ENCODE measurements around the gene SPRY4. TPM values are rescaled to one million over a fixed set of nuclear protein-coding genes. Genes with fewer than 3 reads are reported as not detected.

Gene SPRY4
- total and polyA plus RNA-seq, 2 of the 13 experiments (the other 11 are each of a cell fraction or from before 2014, with no cell fraction given) = 8.9 to 17.8 TPM

DNA sequence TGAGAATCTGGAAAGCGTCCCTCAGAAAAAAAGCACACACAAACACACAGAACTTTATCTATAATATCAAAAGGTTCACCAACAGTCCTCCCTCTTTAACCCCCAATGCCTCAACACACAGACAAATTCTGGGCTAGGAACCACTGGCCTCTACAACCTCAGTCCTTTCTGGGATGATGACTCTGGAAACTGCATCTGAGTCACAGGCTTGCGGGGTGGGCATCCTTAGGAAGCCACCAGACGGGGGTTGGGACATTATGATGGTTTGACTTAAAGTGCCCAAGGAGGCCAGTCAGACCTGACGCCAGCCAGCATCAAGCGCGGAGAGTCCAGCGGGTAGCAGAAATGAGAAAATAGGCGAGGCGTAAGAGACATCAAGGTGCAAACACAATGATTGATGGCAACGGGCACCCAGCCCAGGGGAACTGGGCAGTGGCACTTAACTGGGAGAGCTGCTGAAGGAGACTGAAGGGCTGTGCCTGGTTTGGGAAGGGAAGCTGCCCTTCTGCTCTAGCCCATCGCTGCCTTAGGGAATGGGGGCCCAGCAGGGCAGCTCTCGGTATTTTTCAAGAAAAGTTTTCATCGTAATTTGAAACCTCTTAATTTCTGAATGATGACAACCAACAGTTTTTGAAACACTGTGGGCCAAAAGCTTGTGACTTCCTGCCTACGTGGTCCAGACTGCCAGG lies 20.7 kb downstream of the SPRY4 start:
- Histone ChIP-seq H4K20me1 (ENCODE audit: insufficient read depth, low read length) (no peaks in the 10 kb centered on the region), H3K27me3 (ENCODE audit: control insufficient read depth in 1 of 2, insufficient read depth in 2 of 2, low read length in 2 of 2) (no peaks in the 10 kb centered on the region), H3K9ac (ENCODE audit: insufficient read depth, low read depth, low read length) (no peak overlapping the region), H3K4me2 (ENCODE audit: low read depth, low read length) (no peak overlapping the region), H3K79me2 (ENCODE audit: insufficient read depth, low read length) (no peaks in the 10 kb centered on the region), H3K9me3 (ENCODE audit: low read length) (no peaks in the 10 kb centered on the region), H3K27ac (ENCODE audit: extremely low read length, insufficient read depth, low read length) (no peak overlapping the region), H3K4me1 (ENCODE audit: insufficient read depth, low read length) (peaks cover 33% of the 10 kb centered on the region), H2AFZ (ENCODE audit: low read length) (no peak overlapping the region), H3K4me3 (replicated peaks in 1 of 3; ENCODE audit: insufficient read depth in 1 of 3, low read depth in 2 of 3, low read length in 3 of 3) (no peak overlapping the region), H3K36me3 (replicated peaks in 1 of 2; ENCODE audit: control insufficient read depth in 1 of 2, insufficient read depth in 2 of 2, low read length in 2 of 2) (peaks cover 0 to 4% of the 10 kb centered on the region in 2 experiments; a peak in 4 of 5 replicates)
- FAIRE-seq (no peak), ATAC-seq (no peak), DNase-seq (ENCODE audit: low spot score) (no peak)
- ChIA-PET POLR2A (no interaction called here), CTCF (ENCODE audit: low intra/inter-chr PET ratio, low total read pairs) (no interaction called here)
- intact Hi-C loops (cut with micrococcal nuclease; ENCODE audit: unreplicated experiment) = no loop called here
- no peak for TF ChIP-seq WIZ (CRISPR knock-in tag; IDR thresholded peaks at IDR 0.05)
- peak; percentile 19 for TF ChIP-seq RBM22 (optimal IDR thresholded peaks at IDR 0.05; ENCODE audit: low read length)
- in situ Hi-C loops (cut with HindIII; ENCODE audit: extremely low pct_ligation_motif_present, low pct_unique_long_range_greater_than_20kb) = loop anchor here (25.0 kb wide), 1 partner anchor 142 kb away; no protein-coding TSS in a partner anchor
- WGBS (ENCODE audit: low lambda C conversion rate) = 95% methylated on average over 13 of the region's 14 CpGs
- no TSS peak for BruUV-seq (replicated peaks)

DNA sequence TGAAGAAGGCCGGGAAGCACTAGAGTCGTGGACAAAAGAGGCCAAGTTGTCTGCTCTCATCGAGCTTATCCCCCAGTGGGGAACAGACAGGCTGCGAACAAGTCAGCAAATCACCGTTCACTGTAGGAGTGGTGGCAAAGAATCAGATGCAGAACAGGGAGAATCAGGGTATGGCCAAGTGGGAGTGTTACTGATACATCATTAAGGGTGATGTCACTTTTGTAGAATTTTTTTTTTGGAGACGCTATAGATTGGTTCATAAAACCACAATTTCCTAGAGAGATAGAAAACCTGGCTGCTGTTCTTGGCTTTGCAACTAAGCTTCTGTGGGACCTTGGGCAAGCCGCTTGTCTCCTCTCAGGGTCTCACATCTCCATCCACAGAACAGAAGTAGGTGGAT lies 21.3 kb downstream of the SPRY4 start:
- Histone ChIP-seq H3K4me3 (replicated peaks in 1 of 3; ENCODE audit: insufficient read depth in 1 of 3, low read depth in 2 of 3, low read length in 3 of 3) (no peak overlapping the region), H4K20me1 (ENCODE audit: insufficient read depth, low read length) (no peaks in the 10 kb centered on the region), H3K27ac (ENCODE audit: extremely low read length, insufficient read depth, low read length) (no peak overlapping the region), H3K4me2 (ENCODE audit: low read depth, low read length) (no peak overlapping the region), H3K27me3 (ENCODE audit: control insufficient read depth in 1 of 2, insufficient read depth in 2 of 2, low read length in 2 of 2) (no peaks in the 10 kb centered on the region), H3K4me1 (ENCODE audit: insufficient read depth, low read length) (peaks cover 33% of the 10 kb centered on the region), H3K79me2 (ENCODE audit: insufficient read depth, low read length) (no peaks in the 10 kb centered on the region), H3K9ac (ENCODE audit: insufficient read depth, low read depth, low read length) (no peak overlapping the region), H3K9me3 (ENCODE audit: low read length) (no peaks in the 10 kb centered on the region), H2AFZ (ENCODE audit: low read length) (no peak overlapping the region), H3K36me3 (replicated peaks in 1 of 2; ENCODE audit: control insufficient read depth in 1 of 2, insufficient read depth in 2 of 2, low read length in 2 of 2) (peaks cover 0 to 4% of the 10 kb centered on the region in 2 experiments; a peak in 4 of 5 replicates)
- BruUV-seq (replicated peaks) = no TSS peak
- no peak for ATAC-seq
- in situ Hi-C loops (cut with HindIII; ENCODE audit: extremely low pct_ligation_motif_present, low pct_unique_long_range_greater_than_20kb) = loop anchor here (25.0 kb wide), 1 partner anchor 141 kb away; no protein-coding TSS in a partner anchor
- WGBS (ENCODE audit: low lambda C conversion rate) = 78% methylated on average over 7 of the region's 7 CpGs
- intact Hi-C loops (cut with micrococcal nuclease; ENCODE audit: unreplicated experiment) = no loop called here
- POLR2A ChIA-PET = interaction anchor here (0.6 kb wide), 1 partner anchor 21 kb away, joined by 3 read pairs; the partner anchor contains the start of gene SPRY4
- CTCF ChIA-PET (ENCODE audit: low intra/inter-chr PET ratio, low total read pairs) = no interaction called here
- FAIRE-seq = no peak
- DNase-seq (ENCODE audit: low spot score) = no peak
- TF ChIP-seq ATF7 (IDR thresholded peaks at IDR 0.05) (0 out of 2 replicates have a peak, but pooled peaks have one; percentile 41), ATF7 (CRISPR knock-in tag; IDR thresholded peaks at IDR 0.05) (no peak), CC2D1A (CRISPR knock-in tag; IDR thresholded peaks at IDR 0.05) (no peak), ZNF780A (CRISPR knock-in tag; IDR thresholded peaks at IDR 0.05) (no peak), PRMT3 (CRISPR knock-in tag; IDR thresholded peaks at IDR 0.05; ENCODE audit: borderline replicate concordance, low read depth) (no peak), SP1 (IDR thresholded peaks at IDR 0.05) (no peak), SP1 (CRISPR knock-in tag; IDR thresholded peaks at IDR 0.05) (no peak), NFATC3 (CRISPR knock-in tag; IDR thresholded peaks at IDR 0.05) (no peak), ZNF160 (CRISPR knock-in tag; IDR thresholded peaks at IDR 0.05) (no peak)
- TF ChIP-seq, protein P1, sequence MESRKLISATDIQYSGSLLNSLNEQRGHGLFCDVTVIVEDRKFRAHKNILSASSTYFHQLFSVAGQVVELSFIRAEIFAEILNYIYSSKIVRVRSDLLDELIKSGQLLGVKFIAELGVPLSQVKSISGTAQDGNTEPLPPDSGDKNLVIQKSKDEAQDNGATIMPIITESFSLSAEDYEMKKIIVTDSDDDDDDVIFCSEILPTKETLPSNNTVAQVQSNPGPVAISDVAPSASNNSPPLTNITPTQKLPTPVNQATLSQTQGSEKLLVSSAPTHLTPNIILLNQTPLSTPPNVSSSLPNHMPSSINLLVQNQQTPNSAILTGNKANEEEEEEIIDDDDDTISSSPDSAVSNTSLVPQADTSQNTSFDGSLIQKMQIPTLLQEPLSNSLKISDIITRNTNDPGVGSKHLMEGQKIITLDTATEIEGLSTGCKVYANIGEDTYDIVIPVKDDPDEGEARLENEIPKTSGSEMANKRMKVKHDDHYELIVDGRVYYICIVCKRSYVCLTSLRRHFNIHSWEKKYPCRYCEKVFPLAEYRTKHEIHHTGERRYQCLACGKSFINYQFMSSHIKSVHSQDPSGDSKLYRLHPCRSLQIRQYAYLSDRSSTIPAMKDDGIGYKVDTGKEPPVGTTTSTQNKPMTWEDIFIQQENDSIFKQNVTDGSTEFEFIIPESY (CRISPR knock-in tag; IDR thresholded peaks at IDR 0.05) = no peak

All from HepG2 (cell line).